ENCODE measurements around the gene RAB6D. TPM values are rescaled to one million over a fixed set of nuclear protein-coding genes. Genes with fewer than 3 reads are reported as not detected.
"Not testable (repeated sequence)": the region's sequence is repeated elsewhere in the genome, so short reads cannot be mapped to it uniquely, and the experiment has no call there.

RAB6D gene
- total RNA-seq, 1 experiment from 2014 or later, result not detected

DNA sequence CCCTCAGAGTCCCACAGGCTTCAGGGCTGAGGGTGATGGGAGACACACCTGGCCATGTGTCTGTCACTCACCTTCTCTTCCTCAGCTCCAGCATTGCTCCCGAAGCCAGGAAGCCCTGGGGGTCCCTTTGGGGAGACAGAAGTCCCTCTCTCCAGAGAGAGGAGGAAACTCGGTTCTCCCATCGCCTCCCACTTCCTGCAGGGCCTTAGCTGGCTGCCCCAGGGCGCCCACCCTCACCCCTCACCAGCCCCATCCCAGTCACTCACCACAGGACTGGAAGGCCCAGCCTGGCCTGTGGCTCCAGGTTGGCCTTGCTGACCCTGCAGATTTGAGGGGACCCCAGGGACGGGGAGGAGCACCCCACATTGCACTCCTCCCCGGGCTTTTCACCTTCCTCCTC lies 2.7 kb upstream of the RAB6D start:
- no peak for DNase-seq (ENCODE audit: low read depth)

DNA sequence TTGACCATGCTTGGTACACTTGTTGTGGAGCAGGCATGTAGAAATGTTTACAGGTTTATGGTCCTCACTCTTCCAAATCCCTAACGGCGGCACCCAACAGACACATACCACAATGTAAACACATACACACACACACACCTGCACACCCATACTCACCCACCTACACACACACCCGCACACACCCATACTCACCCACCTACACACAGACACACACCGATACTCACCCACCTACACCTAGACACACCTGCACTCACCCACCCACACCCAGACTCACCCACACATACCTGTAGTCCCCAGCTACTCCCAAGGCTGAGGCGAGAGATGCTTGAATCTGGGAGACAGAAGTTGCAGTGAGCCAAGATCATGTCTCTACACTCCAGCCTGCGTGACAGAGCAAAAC lies 1.5 kb upstream of the RAB6D start:
- DNase-seq (ENCODE audit: low read depth), result no peak

DNA sequence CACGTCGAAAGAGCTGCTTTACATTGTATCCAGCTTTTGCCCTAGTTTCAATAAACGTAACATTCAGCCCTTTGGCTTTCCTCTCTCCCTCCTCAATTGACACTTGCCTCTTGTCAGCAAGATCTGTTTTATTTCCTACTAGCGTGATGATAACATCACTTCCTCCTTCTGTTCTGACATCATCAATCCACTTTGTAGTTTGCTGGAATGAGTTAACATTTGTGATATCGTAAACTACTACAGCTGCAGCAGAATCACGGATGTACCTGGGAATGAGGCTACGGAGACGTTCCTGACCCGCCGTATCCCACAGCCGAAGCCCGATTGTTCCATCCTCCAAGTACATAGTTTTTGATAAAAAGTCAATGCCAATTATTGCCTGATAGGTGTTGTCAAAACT lies 755 bp downstream of the RAB6D start:
- DNase-seq (ENCODE audit: low read depth), result not testable (repeated sequence)

DNA sequence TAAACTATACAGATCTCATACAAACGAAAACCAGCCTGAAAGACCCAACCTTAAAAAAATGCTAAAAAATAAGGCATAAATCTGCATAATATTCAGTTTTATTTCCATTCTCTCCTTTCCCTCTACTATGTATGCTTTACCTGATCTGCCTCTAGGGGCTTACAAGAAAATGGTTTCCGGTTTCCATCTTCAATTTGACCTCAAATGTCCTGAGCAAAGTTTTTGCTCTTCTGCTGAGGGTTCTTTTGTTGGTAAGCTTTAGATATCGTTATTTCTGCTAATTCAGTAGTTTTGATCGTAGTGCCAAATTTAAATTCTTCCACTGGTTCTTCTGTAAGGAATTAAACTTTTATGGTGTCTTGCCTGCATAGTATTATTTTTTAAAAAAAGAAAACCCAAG lies 2.2 kb downstream of the RAB6D start:
- not testable (repeated sequence) for DNase-seq (ENCODE audit: low read depth)

DNA sequence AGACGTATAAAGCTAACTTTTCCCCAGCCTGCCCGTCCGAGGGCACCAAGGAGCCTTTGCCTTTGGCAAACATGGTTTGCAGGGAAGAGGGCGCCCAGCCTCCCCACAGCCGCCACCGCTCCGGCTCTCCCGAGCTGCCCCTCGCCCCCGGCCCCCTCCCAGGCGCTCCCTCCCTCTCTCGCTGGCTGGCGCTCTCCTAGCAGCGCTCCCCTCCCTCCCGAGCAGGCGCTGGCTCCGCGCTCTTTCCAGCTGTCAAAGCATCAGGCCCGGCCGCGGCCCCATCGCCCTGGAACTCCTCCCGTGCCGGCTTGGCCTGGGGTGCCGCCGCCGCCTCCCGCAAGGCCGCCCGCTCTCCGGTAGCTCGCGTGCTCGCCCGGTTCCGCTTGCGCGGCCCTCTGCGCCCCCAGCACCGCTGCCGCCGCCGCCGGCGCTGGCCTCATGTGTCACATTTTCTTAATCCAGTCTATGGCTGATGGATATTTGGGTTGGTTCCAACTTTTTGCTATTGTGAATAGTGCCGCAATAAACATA lies 10.7 kb downstream of the RAB6D start:
- not testable (repeated sequence) for DNase-seq (ENCODE audit: low read depth)

DNA sequence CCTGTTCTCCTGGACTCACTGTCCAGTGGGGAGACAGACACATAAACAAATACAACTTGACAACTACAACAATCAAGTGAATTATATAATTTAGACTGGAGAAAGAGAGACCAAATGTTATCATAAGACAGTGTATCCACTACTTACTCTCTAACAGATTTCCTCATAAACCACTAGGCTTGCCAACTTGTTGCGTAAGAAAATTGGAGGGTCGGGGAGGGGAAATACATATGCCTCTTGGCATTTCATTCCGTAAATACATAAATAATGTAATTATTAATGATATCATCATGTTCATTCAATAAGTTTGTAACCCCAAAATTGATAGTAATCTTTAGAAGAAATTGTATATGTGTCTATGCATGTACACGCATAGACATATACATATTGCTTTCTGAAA lies 14.9 kb downstream of the RAB6D start:
- no peak for DNase-seq (ENCODE audit: low read depth)

DNA sequence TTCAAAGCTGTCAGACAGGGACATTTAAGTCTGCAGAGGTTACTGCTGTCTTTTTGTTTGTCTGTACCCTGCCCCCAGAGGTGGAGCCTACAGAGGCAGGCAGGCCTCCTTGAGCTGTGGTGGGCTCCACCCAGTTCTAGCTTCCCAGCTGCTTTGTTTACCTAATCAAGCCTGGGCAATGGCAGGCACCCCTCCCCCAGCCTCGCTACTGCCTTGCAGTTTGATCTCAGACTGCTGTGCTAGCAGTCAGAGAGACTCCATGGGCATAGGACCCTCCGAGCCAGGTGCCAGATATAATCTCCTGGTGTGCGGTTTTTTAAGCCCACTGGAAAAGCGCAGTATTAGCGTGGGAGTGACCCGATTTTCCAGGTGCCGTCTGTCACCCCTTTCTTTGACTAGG lies 16.9 kb downstream of the RAB6D start:
- DNase-seq (ENCODE audit: low read depth), result not testable (repeated sequence)

DNA sequence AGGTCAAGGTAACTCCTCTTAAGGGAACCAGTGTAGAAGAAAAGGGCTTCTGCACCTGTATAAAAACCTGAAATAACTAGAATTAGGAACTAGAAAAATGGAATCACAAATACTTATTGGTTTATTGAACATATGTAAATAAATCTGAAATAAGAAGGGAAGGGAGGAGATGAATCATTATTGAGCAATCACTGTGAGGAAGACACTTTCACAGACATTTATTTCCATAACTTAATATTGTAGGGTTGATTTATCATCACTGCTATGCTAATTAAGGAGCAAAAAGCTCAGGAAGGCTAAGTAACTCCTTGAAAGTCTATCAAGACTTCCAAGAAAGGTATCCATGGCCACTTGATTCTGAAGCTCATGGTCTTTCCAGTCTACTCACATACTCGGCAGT lies 24.7 kb downstream of the RAB6D start:
- DNase-seq (ENCODE audit: low read depth), result not testable (repeated sequence)

DNA sequence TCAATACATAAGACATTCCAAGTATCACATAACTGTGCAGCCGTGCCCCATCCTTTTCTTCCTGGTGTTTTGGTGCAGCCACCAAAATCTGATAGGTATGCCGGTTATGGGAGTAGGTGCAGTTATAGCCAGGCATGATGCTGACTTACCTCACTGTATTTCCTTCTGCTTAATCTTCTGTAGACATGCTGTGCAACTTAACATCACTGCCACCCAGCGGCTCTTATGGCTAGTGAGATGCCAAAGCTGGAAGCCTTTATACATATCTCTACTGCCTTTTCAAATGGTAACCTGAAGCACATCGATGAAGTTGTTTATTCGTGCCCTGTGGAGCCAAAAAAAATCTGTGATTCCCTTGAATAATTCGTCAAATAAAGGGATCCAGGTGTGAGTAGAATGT lies 28.6 kb downstream of the RAB6D start:
- peak; percentile 24 for DNase-seq (ENCODE audit: low read depth)

DNA sequence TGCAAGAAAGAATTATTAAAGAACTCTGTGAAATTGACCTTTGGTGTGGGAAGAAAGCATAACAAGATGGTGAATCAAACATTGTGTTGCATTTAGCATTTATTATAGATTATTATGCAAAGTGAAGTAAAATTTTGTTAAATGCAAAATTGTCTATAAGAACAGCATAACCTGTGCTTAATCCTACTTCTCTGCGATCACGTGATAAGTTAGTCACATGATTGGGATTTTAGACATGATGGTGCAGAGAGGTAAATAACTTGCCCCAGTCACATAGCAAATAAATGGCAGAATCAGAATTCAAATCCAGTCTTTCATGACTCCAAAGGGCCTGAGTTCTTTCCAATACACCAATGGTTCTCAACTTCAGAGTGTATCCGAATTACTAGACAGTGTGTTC lies 31.3 kb downstream of the RAB6D start:
- not testable (repeated sequence) for DNase-seq (ENCODE audit: low read depth)

DNA sequence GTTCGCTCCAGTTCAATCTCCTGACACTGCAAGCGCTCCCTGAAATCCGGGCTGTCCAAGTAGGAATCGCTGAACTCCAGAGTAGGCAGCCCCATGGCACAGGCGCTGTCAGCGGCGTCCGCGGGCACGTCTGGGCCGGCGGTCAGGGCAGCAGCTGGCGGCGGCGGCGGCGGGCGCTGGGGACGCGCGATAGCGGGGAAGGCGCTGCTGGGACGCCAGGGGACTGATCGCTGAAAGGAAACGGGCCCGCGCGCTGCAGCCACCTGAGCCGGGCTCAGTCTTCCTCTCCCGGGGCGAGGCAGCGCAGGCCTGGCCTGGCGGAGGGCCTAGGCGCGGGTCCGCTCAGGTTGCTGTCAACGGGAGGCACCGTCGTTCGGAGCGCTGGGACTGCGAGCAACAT lies 33.0 kb downstream of the RAB6D start:
- not testable (repeated sequence) for DNase-seq (ENCODE audit: low read depth)

DNA sequence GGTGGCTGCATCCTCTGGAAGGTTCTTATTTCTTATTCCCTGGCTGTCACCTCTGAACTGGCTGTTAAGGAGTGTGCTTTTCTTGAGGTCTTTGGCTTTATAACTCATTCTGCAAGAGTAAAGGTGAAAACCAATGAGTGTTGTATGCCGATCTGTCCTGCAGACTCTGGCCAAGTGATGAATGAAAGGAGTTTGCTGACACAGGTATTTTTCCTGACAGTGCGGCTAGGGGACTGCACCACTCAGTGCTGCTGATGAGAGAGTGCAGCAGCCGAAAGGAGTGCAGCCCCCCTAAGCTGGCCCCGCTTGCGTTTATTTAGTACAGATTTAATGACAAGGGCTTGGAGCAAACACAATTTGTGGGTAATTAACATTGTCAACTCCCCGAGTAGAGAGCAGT lies 41.8 kb downstream of the RAB6D start:
- DNase-seq (ENCODE audit: low read depth), result no peak

DNA sequence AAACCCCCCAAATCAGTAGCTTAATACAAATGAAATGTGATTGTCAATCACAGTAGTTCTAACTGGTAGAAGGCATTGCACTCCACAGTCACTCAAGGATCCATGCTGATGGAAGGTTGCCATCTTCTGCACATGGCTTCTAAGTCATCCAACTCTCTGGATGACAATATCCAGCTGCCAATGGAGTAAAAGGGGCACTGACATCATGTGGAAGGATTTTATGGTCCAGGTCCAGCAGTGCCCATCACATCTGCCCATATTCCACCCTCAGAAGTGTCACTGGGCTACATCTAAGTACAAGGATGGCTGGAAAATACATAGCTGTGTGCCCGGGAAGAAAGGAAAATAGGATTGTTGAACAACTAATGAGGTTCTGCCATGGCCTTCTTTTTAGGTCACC lies 42.6 kb downstream of the RAB6D start:
- DNase-seq (ENCODE audit: low read depth), result not testable (repeated sequence)

DNA sequence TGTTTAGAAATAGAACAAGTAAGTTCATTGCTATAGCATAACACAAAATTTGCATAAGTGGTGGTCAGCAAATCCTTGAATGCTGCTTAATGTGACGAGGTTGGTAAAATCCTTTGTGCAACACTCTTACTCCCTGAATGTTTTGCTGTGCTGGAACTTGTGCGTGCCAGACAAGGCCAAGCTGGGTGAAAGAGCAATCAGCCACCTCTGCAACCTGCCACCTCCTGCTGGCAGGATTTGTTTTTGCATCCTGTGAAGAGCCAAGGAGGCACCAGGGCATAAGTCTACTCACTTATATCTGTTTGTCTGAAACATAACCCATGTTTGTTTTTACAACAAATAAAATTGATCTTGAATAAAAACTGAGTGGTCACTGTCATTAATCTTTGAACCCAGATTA lies 53.0 kb downstream of the RAB6D start:
- not testable (repeated sequence) for DNase-seq (ENCODE audit: low read depth)

Other genes starting within 250 kb of the RAB6D start
- gene POTEE, start 154.6 kb downstream of the RAB6D start, total RNA-seq (2014; rRNA removed; shearing (Covaris generic)), result 0.05 TPM in 1 of 2 replicates, not detected in the other
- not detected in 2 replicates for gene TUBA3D, start 112.0 kb upstream of the RAB6D start, total RNA-seq (2014; rRNA removed; shearing (Covaris generic))
- gene MZT2A, start 128.2 kb upstream of the RAB6D start, total RNA-seq (2014; rRNA removed; shearing (Covaris generic)), result 81.9 and 118 TPM in 2 replicates
- 8.2 and 10.4 TPM in 2 replicates for gene CCDC74A, start 163.7 kb upstream of the RAB6D start, total RNA-seq (2014; rRNA removed; shearing (Covaris generic))